GM18873 (cell line): ENCODE measurements around the gene NDUFV2.
"Not testable (repeated sequence)": the region's sequence is repeated elsewhere in the genome, so short reads cannot be mapped to it uniquely, and the experiment has no call there.

ENCODE experiments used
- ATAC-seq: cut with Tn5 transposase; IDR thresholded peaks from one replicate; pipeline ENCODE4 v1.9.1; 2021; ENCODE audit warnings: mild to moderate bottlenecking, moderate library complexity, moderate number of reproducible peaks; ENCODE audit not compliant: unreplicated experiment, low FRiP score

NDUFV2 gene

DNA sequence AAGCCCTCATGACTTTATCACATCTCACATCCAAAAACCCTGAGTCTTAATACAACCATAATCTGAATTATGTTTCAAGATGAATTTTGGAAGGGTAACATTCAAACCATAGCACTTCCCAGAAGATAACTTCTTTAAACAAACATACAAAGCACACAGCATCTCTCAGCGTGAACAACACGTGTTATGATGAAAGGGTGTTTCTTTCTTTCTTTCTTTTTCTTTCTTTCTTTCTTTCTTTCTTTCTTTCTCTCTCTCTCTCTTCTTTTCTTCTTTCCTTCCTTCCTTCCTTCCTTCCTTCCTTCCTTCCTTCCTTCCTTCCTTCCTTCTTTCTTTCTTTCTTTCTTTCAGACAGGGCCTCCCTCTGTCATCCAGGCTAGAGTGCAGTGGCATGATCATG is 13.8 kb upstream of the NDUFV2 start:
- ATAC-seq: not testable (repeated sequence)

DNA sequence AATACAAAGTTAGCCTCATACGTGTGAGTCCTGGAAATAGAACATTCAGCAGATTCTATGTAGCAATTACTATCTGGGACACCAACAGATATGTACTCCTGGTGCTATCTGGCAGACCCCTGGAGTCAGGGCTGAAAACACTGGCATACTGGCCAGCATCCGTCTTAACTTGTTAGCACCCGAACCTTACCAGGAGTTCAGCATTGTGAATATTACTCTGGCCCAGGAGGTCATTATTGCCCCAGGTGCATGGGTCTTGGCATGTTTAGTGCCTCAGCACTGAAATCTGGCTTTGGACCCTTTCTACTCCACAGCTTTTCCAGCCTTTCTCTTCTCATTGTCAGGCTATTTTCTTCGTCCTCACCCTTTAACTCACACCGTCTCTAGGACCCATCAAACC is 11.9 kb upstream of the NDUFV2 start:
- no peak for ATAC-seq

DNA sequence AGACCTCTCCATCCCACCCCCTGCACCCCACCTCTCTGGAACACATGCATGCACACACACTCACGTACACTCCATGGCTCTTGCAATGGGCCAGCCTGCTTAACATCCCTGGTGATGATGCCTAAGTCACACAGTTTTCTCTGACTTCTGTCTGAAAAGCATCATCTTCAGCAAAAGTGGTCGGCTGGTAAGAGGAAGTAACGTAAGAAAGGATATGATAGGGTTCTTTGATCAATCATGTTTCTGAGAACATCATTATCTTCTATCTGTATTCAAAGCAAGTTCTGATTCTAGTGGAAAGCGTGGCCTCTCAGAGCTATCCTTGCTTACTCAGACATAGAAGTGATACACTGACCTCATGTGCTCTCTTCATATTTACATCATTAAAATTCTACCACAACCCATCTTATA is 11.4 kb upstream of the NDUFV2 start:
- ATAC-seq: no peak

DNA sequence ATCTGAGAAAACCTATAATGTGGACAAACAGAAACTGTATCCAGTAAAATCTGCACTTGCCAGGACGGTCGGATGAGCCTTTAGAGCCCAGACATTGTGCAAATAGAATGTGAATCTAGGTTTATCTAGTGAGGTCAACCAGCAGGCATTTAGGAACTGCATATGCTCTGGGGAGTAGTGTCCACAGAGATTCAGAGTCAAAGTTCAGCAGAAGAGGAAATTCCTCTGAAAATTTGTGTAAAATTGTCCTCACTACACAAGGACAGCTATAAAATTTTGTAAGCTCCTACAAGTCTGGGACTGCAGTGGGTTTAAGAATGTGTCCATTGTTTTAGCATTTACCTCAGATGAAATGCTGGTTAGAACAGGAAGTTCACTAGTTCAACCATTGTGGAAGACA is 9.8 kb upstream of the NDUFV2 start:
- no peak for ATAC-seq

DNA sequence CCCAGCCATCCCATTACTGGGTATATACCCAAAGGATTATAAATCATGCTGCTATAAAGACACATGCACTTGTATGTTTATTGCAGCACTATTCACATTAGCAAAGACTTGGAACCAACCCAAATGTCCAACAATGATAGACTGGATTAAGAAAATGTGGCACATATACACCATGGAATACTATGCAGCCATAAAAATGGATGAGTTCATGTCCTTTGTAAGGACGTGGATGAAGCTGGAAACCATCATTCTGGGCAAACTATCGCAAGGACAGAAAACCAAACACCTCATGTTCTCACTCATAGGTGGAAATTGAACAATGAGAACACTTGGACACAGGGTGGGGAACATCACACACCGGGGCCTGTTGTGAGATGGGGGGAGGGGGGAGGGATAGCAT is 9.4 kb upstream of the NDUFV2 start:
- ATAC-seq: not testable (repeated sequence)

DNA sequence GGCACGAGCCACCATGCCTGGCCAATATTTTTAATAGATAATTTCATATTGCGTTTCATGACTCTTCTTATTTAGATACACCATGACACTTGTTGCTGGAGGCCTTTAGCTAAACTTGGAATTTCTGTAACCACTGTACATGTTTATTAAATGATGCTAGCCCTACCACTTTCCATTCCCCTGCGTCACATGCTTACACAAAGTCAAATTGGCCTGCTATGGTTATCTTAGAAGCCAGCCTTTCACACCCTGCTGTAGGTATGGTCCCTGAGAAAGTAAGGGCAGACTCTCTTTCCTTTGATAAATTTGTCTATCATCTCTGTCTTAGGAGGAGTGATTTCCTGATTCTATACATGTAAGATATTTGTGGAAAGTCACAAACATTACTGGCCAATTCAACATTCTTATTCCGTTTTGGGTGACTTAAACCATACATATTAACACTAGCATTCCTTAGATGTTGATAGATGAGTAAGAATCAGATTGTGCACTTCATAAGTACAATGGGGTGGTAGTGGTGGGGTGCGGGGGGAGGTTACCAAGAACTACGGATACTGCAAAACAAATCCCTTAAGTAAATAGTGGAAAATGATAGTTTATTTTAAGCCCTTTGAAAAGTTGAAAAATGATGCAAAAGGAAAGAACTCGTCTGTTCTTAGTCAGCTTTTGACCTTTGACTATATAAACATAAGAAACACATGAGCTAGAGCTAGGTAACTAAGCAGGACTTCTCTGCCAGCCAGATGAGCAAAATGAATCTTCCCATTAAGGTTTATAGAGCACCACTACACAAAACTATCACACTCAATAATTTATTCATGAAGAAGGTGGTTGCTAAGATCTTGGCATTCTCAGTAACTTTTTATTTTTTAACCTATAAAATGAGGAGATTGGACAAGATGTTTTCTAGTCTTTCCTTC is 7.9 kb upstream of the NDUFV2 start:
- ATAC-seq: no peak

DNA sequence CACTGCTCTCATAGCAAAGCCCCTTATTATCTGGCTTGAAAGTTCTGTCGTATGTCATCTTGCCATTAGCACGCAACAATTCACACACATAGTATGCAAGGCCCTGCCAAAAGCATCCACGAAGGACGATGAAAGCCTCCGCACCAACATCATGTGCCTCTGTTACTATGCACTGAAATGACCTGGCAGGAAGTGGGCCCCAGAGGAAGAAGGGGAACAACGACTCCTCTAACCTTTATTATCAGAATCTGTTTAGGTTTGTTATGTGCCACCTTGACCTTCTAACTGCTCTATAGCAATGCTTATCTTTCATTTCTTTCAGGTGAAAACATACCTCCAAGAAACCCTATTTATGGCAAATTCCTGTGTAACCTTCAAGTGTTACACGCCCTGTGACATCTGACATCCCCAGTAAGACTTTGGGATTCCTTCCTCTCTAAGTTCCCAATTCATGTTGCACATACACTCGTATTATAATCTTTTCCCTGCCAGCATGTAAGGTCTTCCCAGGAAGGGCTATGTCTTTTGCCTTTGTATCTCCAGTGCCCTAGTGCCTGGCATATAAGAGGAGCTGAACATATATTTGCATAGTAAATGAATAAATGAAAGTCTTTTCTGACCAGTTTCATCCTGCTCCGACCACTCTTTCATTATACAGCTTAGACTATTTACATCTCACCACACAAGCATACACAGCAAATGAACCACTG is 7.0 kb upstream of the NDUFV2 start:
- peak; percentile 83 for ATAC-seq

DNA sequence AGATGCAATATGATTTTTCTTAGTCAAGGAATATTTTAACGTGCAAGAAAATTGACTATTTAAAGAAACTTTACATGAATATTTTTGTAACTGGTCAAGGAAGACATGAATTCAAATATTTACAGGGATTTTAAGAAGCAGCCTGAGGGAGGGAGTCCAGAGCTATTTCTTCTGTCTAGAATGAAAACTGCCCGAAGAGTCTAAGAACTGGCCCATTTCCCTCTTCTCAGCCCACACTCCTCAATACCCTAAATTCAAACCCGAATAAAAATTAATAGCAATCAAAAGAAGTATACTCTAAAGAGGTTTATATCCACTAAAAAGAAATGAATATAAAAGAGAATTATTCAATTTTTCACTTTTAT is 6.5 kb upstream of the NDUFV2 start:
- no peak for ATAC-seq

DNA sequence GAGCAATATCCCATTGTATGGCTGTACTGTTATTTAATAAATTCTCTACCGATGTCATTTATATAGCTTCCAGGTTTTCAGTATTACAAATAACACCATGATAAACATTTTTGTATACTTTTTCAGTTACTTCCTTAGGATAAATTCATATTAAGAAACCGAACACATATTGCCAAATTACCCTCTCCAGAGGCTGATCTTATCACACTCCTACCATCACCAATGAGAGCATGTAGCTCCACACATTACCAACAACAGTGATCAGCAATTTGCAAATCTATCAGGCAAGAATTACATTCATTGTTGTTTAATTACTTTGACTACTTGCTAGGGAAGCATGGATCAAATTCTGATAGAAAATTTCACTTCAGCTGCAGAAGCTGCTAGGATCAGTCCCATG is 5.8 kb upstream of the NDUFV2 start:
- ATAC-seq: no peak

DNA sequence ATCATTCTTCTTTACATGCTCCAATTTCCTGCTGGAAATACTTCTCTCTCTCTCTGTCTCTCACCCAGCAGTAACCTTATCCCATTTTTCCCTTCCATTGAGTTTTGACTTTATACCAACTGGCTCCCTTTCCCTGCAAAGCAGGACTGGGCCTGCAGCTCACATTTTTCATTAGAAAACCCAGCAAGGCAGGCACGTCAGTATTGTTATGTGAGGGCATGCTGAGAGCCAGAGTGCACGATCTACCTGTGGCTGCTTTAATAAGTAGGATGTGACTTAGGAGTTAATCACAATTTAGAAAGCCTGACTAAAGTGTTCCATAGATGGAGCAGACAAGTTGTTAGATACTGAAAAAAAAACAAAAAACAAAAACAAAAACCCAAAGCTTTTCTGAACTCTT is 5.2 kb upstream of the NDUFV2 start:
- ATAC-seq: no peak

DNA sequence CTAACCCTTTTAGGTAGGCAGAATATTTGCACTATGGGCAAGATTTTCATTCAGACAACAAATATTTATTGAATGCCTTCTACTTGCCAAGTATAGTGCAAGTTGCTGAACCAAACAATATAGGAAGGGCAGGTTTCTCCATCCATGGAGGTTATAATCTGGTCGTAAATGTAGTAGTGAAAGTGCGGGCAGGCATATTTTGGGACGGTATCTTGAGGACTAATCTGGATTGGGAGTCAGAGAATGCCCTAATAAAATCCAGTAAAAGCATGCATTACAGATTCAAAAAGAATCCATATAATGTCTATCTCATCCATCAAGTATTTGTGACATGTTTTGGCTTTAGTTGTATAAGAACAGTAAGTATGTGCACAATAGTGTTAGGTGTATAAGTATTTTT is 1.7 kb upstream of the NDUFV2 start:
- no peak for ATAC-seq

DNA sequence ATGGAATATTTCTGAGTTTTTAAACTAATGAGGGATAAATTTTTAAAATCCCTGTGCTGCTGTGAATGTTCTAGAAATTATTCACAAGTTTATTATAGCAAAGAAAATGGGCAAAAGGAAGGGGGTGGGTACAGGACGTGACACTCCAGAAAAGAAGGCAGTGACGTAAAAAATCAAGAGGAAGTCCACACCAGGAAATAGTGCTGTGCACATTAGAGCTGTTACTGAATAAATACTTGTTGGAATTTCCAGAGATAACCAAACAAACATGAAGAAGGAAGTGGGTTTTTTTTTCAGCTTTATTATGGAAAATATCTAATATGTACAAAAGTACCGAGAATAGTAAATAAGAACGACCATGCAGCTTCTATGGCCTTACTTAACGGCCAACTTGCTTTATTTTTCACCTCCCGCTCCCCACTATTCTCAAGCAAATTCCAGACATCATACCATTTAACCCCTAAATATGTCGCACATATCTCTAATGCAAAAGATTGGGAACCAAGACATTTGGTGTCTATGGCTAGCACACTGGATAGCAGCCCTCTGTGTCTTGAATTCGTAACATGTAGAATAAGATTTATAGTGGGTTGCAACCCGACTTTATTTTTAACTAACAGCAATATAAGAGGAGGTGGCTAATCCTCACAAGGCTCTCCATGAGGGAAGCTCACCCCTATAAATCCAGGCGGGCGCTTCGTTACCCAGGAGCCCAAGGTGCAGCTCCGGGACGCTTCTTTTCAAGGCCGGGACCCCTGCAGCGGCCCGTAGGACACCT is 580 bp upstream of the NDUFV2 start:
- ATAC-seq: no peak

DNA sequence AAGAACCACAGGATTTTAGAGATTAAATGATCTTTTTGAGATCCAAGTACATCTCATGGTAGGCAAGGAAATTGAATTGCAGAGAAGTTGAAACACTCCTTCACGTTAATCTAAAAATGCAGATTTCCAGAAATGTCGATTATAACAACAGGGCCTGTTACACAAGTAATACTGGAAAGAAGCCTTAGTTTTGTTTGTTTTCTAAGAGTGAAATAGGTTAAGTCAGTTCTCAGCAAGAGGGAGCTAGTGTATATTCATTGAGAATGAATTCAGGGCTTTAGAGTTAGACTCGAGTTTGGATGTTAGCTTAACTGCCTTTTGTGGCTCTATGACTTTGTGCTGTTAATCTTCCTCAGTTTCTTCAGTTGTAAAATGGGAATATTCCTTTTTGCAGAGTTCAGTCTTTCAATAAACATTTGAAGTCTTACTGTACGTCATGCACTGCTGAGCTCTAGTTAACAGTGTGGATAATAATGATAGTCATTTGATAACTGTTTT is 926 bp downstream of the NDUFV2 start:
- ATAC-seq: no peak

DNA sequence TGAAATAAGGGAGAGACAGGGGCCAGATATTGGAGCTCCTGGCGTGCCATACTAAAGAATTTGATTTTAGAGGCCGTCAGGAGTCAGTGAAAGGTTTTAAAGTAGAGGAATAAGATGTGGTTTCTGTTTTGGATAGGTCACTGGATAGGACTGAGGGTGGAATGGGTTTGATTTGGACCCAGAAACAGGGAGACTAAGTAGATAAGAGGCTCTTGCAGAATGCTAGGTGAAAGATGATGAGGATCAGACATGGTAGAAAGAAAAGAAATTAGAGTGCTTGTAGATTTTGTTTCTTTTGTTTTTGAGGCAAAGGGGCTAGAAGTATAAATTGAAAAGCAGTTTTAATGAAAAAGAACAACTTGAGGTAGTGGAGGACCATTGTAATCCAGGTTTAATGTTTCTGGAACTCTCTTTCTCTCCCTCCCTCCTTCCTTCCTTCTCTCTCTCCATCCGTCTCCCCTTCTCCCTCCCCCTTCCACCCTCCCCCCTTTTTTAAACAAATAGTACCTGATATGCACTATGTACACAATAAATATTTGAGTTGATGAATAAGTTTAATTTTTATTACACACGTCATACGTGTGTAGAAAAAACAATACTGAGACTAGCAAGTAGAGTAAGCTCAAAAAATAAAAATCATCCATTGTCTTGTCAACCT is 1.9 kb downstream of the NDUFV2 start:
- ATAC-seq: no peak

DNA sequence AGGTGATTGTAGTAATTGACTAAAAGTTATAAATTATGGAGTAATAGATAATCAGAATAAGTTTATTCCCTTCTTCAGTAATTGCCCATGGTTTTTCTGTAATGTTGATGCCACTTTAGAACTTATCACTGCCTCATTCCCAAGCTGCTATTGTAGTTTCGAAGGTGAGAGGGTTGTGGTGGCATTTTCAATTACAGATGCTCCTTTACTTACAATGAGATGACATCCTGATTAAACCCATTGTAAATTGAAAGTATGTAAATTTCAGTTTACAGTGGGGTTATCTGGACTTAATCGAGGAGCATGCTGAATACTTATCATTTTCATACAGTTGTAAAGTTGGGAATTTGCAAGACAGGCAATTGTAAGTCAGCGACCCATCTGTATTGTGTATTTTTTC is 2.9 kb downstream of the NDUFV2 start:
- no peak for ATAC-seq

DNA sequence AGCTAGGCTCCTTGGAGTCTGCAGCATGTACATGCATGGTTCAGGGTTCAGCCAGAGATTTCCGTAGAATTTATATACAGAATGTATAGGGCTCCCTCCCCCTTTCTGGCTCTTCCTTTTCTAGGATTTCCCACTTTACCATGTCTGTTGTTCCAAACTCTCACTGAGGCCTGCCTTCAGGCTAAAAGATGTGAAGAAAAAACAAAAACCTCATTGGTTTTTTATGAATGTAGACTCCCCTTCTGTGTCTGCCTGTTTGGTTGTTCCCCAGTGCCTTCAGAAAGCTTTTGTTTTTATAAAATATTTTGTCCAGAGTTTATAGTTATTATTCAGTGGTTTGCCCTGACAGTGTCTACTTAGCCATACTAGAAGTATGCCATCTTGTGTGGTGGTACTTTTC is 3.6 kb downstream of the NDUFV2 start:
- ATAC-seq: no peak

DNA sequence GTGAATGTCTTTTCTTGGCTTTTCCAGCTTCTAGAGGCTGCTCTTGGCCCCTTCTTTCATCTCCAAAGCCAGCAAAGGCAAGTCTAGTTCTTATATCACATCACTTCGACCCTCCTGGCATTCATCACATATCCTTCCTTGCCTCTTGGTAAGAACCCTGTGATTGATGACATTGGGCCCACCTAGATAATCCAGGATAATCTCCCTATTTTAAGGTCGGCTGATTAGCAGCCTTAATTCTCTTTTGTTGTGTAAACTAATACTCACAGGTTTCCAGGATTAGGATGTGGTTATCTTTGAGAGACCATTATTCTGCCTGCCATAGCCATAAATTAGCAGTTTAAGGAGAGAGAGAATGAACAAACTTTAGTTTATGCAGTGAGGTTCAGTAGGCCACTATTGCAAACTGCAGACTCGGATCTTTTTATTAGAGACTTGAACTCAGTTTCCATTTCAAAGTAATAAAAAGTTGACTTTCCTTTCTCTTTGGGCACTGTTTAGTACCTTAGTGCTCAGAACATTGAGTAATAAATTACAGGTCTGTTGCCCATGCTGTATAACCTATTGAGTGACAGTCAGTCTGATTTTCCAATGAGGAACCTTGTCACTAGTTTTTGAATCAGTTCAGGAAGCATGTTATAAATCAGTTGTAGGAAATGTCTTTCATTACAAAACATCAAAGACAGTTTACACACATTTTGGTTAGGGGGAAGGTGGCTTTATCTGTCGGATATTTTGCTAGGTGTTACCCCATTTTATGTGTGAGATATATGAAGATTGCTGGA is 4.5 kb downstream of the NDUFV2 start:
- ATAC-seq: no peak

DNA sequence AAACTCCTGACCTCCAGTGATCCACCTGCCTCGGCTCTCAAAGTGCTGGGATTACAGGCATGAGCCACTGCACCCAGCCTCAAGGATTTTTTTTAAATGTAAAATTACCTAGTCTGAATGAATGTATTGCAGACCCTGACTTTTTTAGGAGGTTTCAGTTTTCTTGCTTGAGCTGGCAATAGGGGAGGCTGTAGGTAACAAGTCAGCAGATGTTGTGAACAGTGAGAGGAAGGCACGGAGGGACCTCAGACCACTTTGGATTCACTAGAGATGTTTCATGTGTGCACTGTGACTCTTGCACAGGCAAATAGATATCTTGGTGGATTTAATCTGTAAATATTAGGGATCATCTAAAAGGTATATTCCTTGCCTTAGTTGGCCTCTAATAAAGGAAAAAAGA is 6.4 kb downstream of the NDUFV2 start:
- ATAC-seq: no peak

DNA sequence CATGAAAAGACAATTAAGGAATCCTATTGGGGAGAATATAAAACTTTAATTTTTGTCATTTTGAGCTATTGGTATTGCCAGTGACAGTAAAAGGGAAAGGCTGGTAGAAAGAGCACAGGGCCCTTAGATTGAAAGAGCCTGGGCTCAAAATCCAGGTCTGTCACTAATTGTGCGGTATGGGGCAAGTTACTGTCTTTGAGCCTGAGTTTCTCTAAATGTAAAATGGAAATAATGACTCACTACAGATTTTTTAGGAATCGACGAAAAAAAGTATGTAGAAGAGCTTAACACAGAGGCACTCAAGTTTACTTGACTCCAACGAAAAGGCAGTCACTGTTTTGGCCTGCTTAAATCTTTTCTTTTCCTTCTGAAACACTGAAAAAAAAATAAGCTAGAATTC is 7.0 kb downstream of the NDUFV2 start:
- ATAC-seq: no peak
